H1 (cell line): ENCODE data around the gene NOP9. TPM values are rescaled to one million over a fixed set of nuclear protein-coding genes. Genes with fewer than 3 reads are reported as not detected.

ENCODE experiments used
- CHD2 ChIP-seq: IDR thresholded peaks from 2 replicates; pipeline ENCODE4 v1.6.1; 2012; ENCODE audit warnings: low read length, improper control_type of control experiment
- SIN3A ChIP-seq, 2 experiments: IDR thresholded peaks in 1 of 2; conservative IDR thresholded peaks in 1 of 2; 2 replicates each; pipeline ENCODE4 v1.6.1; 2011 to 2012; ENCODE audit warnings: low read length in 2 of 2, improper control_type of control experiment in 1 of 2, low read depth in 1 of 2, mild to moderate bottlenecking in 1 of 2
- SP1 ChIP-seq: IDR thresholded peaks from 2 replicates; pipeline ENCODE4 v1.6.1; 2011; ENCODE audit warnings: low read depth, low read length
- YY1 ChIP-seq: IDR thresholded peaks from 2 replicates; pipeline ENCODE4 v1.6.1; 2011; ENCODE audit warnings: low read depth, mild to moderate bottlenecking, low read length
- ZNF274 ChIP-seq: IDR thresholded peaks from 2 replicates; pipeline ENCODE4 v1.7.0; 2012; ENCODE audit warnings: low read length, borderline replicate concordance; ENCODE audit errors: extremely low read depth
- polyA plus RNA-seq, 7 experiments: library from polyadenylated mRNA; depleted of rRNA in 3 of 7; stranded (reverse) in 5 of 7; unstranded in 2 of 7; fragments of >200 nt in 5 of 7; fragments of 200-250 nt in 2 of 7; gene quantifications; 1 replicate in 5 of 7; 2 replicates in 1 of 7; 4 replicates in 1 of 7; pipeline versions ENCODE4 v1.2.1 to v1.2.3, GENCODE V29; 2011 to 2013; ENCODE audit warnings: missing spikeins in 2 of 7, mixed read lengths in 2 of 7
- total RNA-seq: library from RNA; stranded (reverse); fragmentation: NEBNext Ultra II Directional; extraction: Animal tissue kit (Norgen Biotek cat#: 25700); gene quantifications from 2 replicates; pipeline ENCODE4 v1.2.1, GENCODE V29; 2021

Gene NOP9
- total and polyA plus RNA-seq, 2 of the 8 experiments (the other 6 are each of a cell fraction or from before 2014, with no cell fraction given), result 17.8 to 34.8 TPM

- TF ChIP-seq YY1, result no peak
- TF ChIP-seq SIN3A (conservative IDR thresholded peaks at IDR 0.05 in 1 of 2, IDR thresholded peaks at IDR 0.05 in 1 of 2; ENCODE audit: low read depth in 1 of 2, low read length in 2 of 2), result no peak
- TF ChIP-seq SP1, result no peak
- no peak for TF ChIP-seq CHD2
- no peak for TF ChIP-seq ZNF274
Measured at GRCh38 chr14:24254630-24255392, 44.8 kb upstream of the NOP9 start (continued).
